Measurements from ENCODE around the gene CRHR2.

- TF ChIP-seq CTCF (IDR thresholded peaks at IDR 0.05) (no peak), EHF (CRISPR knock-in tag; IDR thresholded peaks at IDR 0.05) (no peak), TP53 (CRISPR knock-in tag; IDR thresholded peaks at IDR 0.05) (no peak), HEYL (CRISPR knock-in tag; IDR thresholded peaks at IDR 0.05) (no peak)
Measured at GRCh38 chr7:30694774-30695721, 12.8 kb upstream of the CRHR2 start.

All from A549 (cell line).